HepG2 (cell line): ENCODE measurements around the gene SLC13A5. TPM values are rescaled to one million over a fixed set of nuclear protein-coding genes. Genes with fewer than 3 reads are reported as not detected.
A peak's percentile ranks its signal among the peaks of the same experiment; 100 is the strongest.

Experiments
- ATAC-seq: fragments of 200-7000 bp; cut with Tn5 transposase; 3 replicates; pipeline ENCODE4 v1.9.1; 2020; ENCODE audit warnings: mild to moderate bottlenecking, moderate library complexity
- BruUV-seq: library from RNA; stranded (reverse); fragments of 400-500 nt; replicated peaks from 2 replicates; lab custom pipeline; 2021; lab: Mats Ljungman, UMichigan
- CTCF ChIA-PET: fragments of 300-600 bp; formaldehyde crosslinking; extraction: SDS; loops from one replicate; lab custom pipeline; 2021; ENCODE audit warnings: low total read pairs, inconsistent platforms, low intra/inter-chr PET ratio; lab: Yijun Ruan, JAX
- POLR2A ChIA-PET: fragments of 350-600 bp; sonication (Branson Sonifier 250); formaldehyde crosslinking; loops from one replicate; lab custom pipeline; 2020; ENCODE audit warnings: antibody characterized with exemption, inconsistent platforms; lab: Yijun Ruan, JAX
- DNase-seq: peaks from one replicate; pipeline ENCODE4 v3.0.0-alpha.2; 2015; ENCODE audit warnings: low spot score
- FAIRE-seq: peaks from 3 replicates; lab custom pipeline; 2011; peaks lifted over from hg19 to GRCh38; lab: Jason Lieb, UNC
- H2AFZ ChIP-seq: one replicate; pipeline ENCODE4 v1.6.1; 2011; ENCODE audit warnings: low read length, inconsistent platforms
- H3K27ac ChIP-seq: fragments of 300-600 bp; 3 replicates; pipeline ENCODE4 v1.8.0; 2011; ENCODE audit warnings: mixed run types, mild to moderate bottlenecking, mixed read lengths, low read length, inconsistent platforms; ENCODE audit not compliant: insufficient read depth; ENCODE audit errors: extremely low read length
- H3K27me3 ChIP-seq, 2 experiments: fragments of 200-600 bp in 1 of 2; 2 replicates in 1 of 2; 3 replicates in 1 of 2; pipeline versions ENCODE4 v1.6.0 to v1.8.0; 2011; ENCODE audit warnings: low read length in 2 of 2, mild to moderate bottlenecking in 2 of 2, moderate library complexity in 2 of 2, inconsistent platforms in 1 of 2; ENCODE audit not compliant: insufficient read depth in 2 of 2, control insufficient read depth in 1 of 2
- H3K36me3 ChIP-seq, 2 experiments: fragments of 200-600 bp in 1 of 2; replicated peaks in 1 of 2; 2 replicates in 1 of 2; 3 replicates in 1 of 2; pipeline versions ENCODE4 v1.5.1 to v1.8.0; 2011; ENCODE audit warnings: low read length in 2 of 2, inconsistent platforms in 1 of 2; ENCODE audit not compliant: insufficient read depth in 2 of 2, control insufficient read depth in 1 of 2
- H3K4me1 ChIP-seq: 2 replicates; pipeline ENCODE4 v1.5.1; 2012; ENCODE audit warnings: low read length, inconsistent platforms; ENCODE audit not compliant: insufficient read depth
- H3K4me2 ChIP-seq: 2 replicates; pipeline ENCODE4 v1.6.0; 2011; ENCODE audit warnings: low read depth, low read length, inconsistent platforms
- H3K4me3 ChIP-seq, 3 experiments: fragments of 200-600 bp in 1 of 3; sonication (generic), shearing (Covaris generic) in 1 of 3; replicated peaks in 1 of 3; 2 replicates each; pipeline ENCODE4 v1.5.1; 2011 to 2016; ENCODE audit warnings: low read length in 3 of 3, inconsistent platforms in 2 of 3, low read depth in 2 of 3, mild to moderate bottlenecking in 2 of 3, control low read depth in 1 of 3, mixed read lengths in 1 of 3; ENCODE audit not compliant: insufficient read depth in 1 of 3
- H3K79me2 ChIP-seq: one replicate; pipeline ENCODE4 v1.6.1; 2011; ENCODE audit warnings: low read length, inconsistent platforms; ENCODE audit not compliant: insufficient read depth
- H3K9ac ChIP-seq: 2 replicates; pipeline ENCODE4 v1.6.0; 2011; ENCODE audit warnings: mild to moderate bottlenecking, low read depth, low read length, inconsistent platforms; ENCODE audit not compliant: insufficient read depth
- H3K9me3 ChIP-seq: 2 replicates; pipeline ENCODE4 v1.5.1; 2012; ENCODE audit warnings: mild to moderate bottlenecking, low read length
- H4K20me1 ChIP-seq: 2 replicates; pipeline ENCODE4 v1.6.0; 2011; ENCODE audit warnings: inconsistent platforms, mild to moderate bottlenecking, low read length, moderate library complexity; ENCODE audit not compliant: insufficient read depth
- CEBPB ChIP-seq: IDR thresholded peaks from 2 replicates; pipeline ENCODE4 v1.6.1; 2011; ENCODE audit warnings: low read depth, low read length, improper control_type of control experiment, borderline replicate concordance
- HINFP ChIP-seq: sonication (generic); formaldehyde crosslinking; IDR thresholded peaks from 2 replicates; pipeline ENCODE4 v1.4.0; 2020; ENCODE audit warnings: low read depth, mild to moderate bottlenecking, missing genetic modification reagents
- HNRNPK ChIP-seq: fragments of 200-400 bp; formaldehyde crosslinking; IDR thresholded peaks from 2 replicates; pipeline ENCODE4 v1.6.1; 2018; ENCODE audit warnings: low read length, low read depth, moderate library complexity, mild to moderate bottlenecking; ENCODE audit not compliant: poor library complexity, severe bottlenecking
- MED13 ChIP-seq: sonication (generic); formaldehyde crosslinking; IDR thresholded peaks from 2 replicates; pipeline ENCODE4 v1.5.0; 2020; ENCODE audit warnings: missing genetic modification reagents
- NFE2L2 ChIP-seq: fragments of 150-350 bp; IDR thresholded peaks from 2 replicates; pipeline ENCODE4 v1.6.1; 2014; ENCODE audit warnings: low read length
- NR2F1 ChIP-seq, 2 experiments: fragments of 450-650 bp in 1 of 2; formaldehyde crosslinking in 1 of 2; IDR thresholded peaks; 2 replicates each; pipeline versions ENCODE4 v1.5.0 to v1.6.1; 2016 to 2020; ENCODE audit warnings: mild to moderate bottlenecking in 1 of 2, missing compliant biosample characterization in 1 of 2, missing genetic modification reagents in 1 of 2, moderate library complexity in 1 of 2
- PPARG ChIP-seq: conservative IDR thresholded peaks from 2 replicates; pipeline ENCODE4 v1.6.1; 2016; ENCODE audit warnings: missing biosample characterization, missing genetic modification reagents
- RELA ChIP-seq: sonication (generic); formaldehyde crosslinking; IDR thresholded peaks from 2 replicates; pipeline ENCODE4 v1.4.0; 2020; ENCODE audit warnings: missing genetic modification reagents
- RXRB ChIP-seq: IDR thresholded peaks from 2 replicates; pipeline ENCODE4 v1.6.1; 2016; ENCODE audit warnings: borderline replicate concordance, missing genetic modification reagents, missing compliant biosample characterization
- SALL2 ChIP-seq: sonication (generic); formaldehyde crosslinking; IDR thresholded peaks from 2 replicates; pipeline ENCODE4 v1.8.1; 2023; ENCODE audit warnings: mild to moderate bottlenecking, missing genetic modification reagents, inconsistent platforms
- SIN3A ChIP-seq: IDR thresholded peaks from 2 replicates; pipeline ENCODE4 v1.6.1; 2011; ENCODE audit warnings: low read depth, mild to moderate bottlenecking, control low read depth, low read length, borderline replicate concordance
- ZBTB1 ChIP-seq: sonication (generic); formaldehyde crosslinking; IDR thresholded peaks from 2 replicates; pipeline ENCODE4 v1.4.0; 2020; ENCODE audit warnings: missing genetic modification reagents, borderline replicate concordance
- ZKSCAN8 ChIP-seq: IDR thresholded peaks from 2 replicates; pipeline ENCODE4 v1.6.1; 2016; ENCODE audit warnings: borderline replicate concordance, missing genetic modification reagents, missing compliant biosample characterization
- ZNF280D ChIP-seq: sonication (generic); formaldehyde crosslinking; IDR thresholded peaks from 2 replicates; pipeline ENCODE4 v1.5.1; 2020; ENCODE audit warnings: mild to moderate bottlenecking, missing genetic modification reagents
- ZNF570 ChIP-seq: sonication (generic); formaldehyde crosslinking; IDR thresholded peaks from 2 replicates; pipeline ENCODE4 v1.4.0; 2020; ENCODE audit warnings: mild to moderate bottlenecking, missing genetic modification reagents, borderline replicate concordance
- ZNF670 ChIP-seq: sonication (generic); formaldehyde crosslinking; IDR thresholded peaks from 2 replicates; pipeline ENCODE4 v1.8.0; 2022; ENCODE audit warnings: mild to moderate bottlenecking, missing genetic modification reagents, borderline replicate concordance
- ZNF737 ChIP-seq: sonication (generic); formaldehyde crosslinking; IDR thresholded peaks from 2 replicates; pipeline ENCODE4 v1.5.0; 2020; ENCODE audit warnings: missing genetic modification reagents, mild to moderate bottlenecking, borderline replicate concordance
- whole genome bisulfite sequencing: methylation state at CpG from one replicate; pipeline ENCODE4 v1.1.6; 2017; ENCODE audit warnings: low lambda C conversion rate; 5-methylcytosine and 5-hydroxymethylcytosine counted together
- in situ Hi-C: cut with HindIII; loops from 2 replicates; pipeline ENCODE4 v1.10.0; 2017; ENCODE audit warnings: low pct_unique_long_range_greater_than_20kb; ENCODE audit not compliant: extremely low pct_ligation_motif_present
- intact Hi-C: fragments of 100-400 bp; cut with micrococcal nuclease; formaldehyde crosslinking; loops from one replicate; pipeline ENCODE4 v1.10.0; 2022; ENCODE audit not compliant: unreplicated experiment
- polyA plus RNA-seq, 8 experiments: library from polyadenylated mRNA; depleted of rRNA in 3 of 8; stranded (reverse) in 7 of 8; unstranded in 1 of 8; fragments of >200 nt; fragmentation: Illumina TruSeq in 4 of 8; extraction: Trizol in 4 of 8; gene quantifications; 2 replicates each; pipeline versions ENCODE4 v1.2.1 to v1.2.3, GENCODE V29; 2011 to 2016; ENCODE audit warnings: low read depth in 4 of 8, missing spikeins in 1 of 8, mixed read lengths in 1 of 8; ENCODE audit not compliant: insufficient read depth in 1 of 8
- total RNA-seq, 5 experiments: library from RNA; depleted of rRNA; stranded (reverse); fragments of >200 nt; fragmentation: Illumina TruSeq; extraction: Trizol; gene quantifications; 2 replicates each; pipeline ENCODE4 v1.2.3, GENCODE V29; 2016; ENCODE audit warnings: low read depth in 1 of 5

SLC13A5 gene
- total and polyA plus RNA-seq, 2 of the 13 experiments (the other 11 are each of a cell fraction or from before 2014, with no cell fraction given), result 42.8 to 310 TPM

GRCh38 chr17:6712058-6712853, 913 bp downstream of the SLC13A5 start (continued):
- TF ChIP-seq ZNF280D (peak; percentile 21; the same call in 1 of the 2 replicates), NFE2L2 (no peak), CEBPB (no peak)

- H3K4me2 ChIP-seq, result peak overlapping the region; percentile 93
- H4K20me1 ChIP-seq, result no peaks in the 10 kb centered on the region
- peak overlapping the region; percentile 83 for H3K9ac ChIP-seq
- BruUV-seq, result no TSS peak
- POLR2A ChIA-PET, result interaction anchor here (1.0 to 7.8 kb wide), 17 partner anchors 10 to 403 kb away, joined by 3 to 419 read pairs (median 8); partner anchors contain the start of genes ASGR2 and SLC16A13
- no peaks in the 10 kb centered on the region for H3K9me3 ChIP-seq
- intact Hi-C loops, result loop anchor here (1.0 to 10.0 kb wide), 3 partner anchors 11 to 83 kb away; no protein-coding TSS in a partner anchor
- FAIRE-seq (no peak), ATAC-seq (peak; percentile 22), DNase-seq (peak; percentile 69)
- peak overlapping the region; percentile 60 to 84 (median 84) for H3K4me3 ChIP-seq
- WGBS, result 0% methylated on average over 2 of the region's 2 CpGs
- H2AFZ ChIP-seq, result no peak overlapping the region
- peaks cover 4 to 5% of the 10 kb centered on the region in 2 experiments; a peak in 3 of 5 replicates for H3K36me3 ChIP-seq
- CTCF ChIA-PET, result interaction anchor here (3.6 kb wide), 1 partner anchor 46 kb away, joined by 52 read pairs; no protein-coding TSS in a partner anchor
- H3K27ac ChIP-seq, result peak overlapping the region; percentile 74
- in situ Hi-C loops, result loop anchor here (5.0 kb wide), 1 partner anchor 44 kb away; no protein-coding TSS in a partner anchor
- no peaks in the 10 kb centered on the region; a peak in 1 of 5 replicates for H3K27me3 ChIP-seq
- peaks cover 74% of the 10 kb centered on the region for H3K4me1 ChIP-seq
- peaks cover 47% of the 10 kb centered on the region for H3K79me2 ChIP-seq
- TF ChIP-seq HNRNPK (no peak), SALL2 (CRISPR knock-in tag) (no peak), HINFP (CRISPR knock-in tag) (no peak), ZBTB1 (no peak), NR2F1 (CRISPR knock-in tag; IDR thresholded peaks at IDR 0.05) (peak in 1 of 2 experiments; percentile 55; a peak in 1 of 4 replicates), RELA (CRISPR knock-in tag) (no peak), SIN3A (no peak), MED13 (CRISPR knock-in tag) (0 out of 2 replicates have a peak, but pooled peaks have one; percentile 37), PPARG (CRISPR knock-in tag) (peak; percentile 53; the same call in 1 of the 2 replicates), ZKSCAN8 (CRISPR knock-in tag) (no peak), ZNF570 (CRISPR knock-in tag) (no peak), ZNF737 (peak; percentile 64; the same call in 1 of the 2 replicates), RXRB (CRISPR knock-in tag) (peak; percentile 62), ZNF670 (no peak)
Measured at GRCh38 chr17:6711681-6712057, 1.5 kb downstream of the SLC13A5 start.
